GM13976 (cell line): Measurements from ENCODE around the gene NAALADL2.

Source experiments
- DNase-seq: peaks from one replicate; pipeline ENCODE4 v3.0.0; 2012; ENCODE audit warnings: low spot score
- in situ Hi-C: fragments of 300-500 bp; cut with MboI; formaldehyde crosslinking; loops from one replicate; pipeline ENCODE4 v1.12.0; 2022; ENCODE audit warnings: low sequenced_read_pairs, mixed read lengths, inconsistent platforms; ENCODE audit not compliant: unreplicated experiment
- TF ChIP-seq, protein P1 (sequence below): IDR thresholded peaks from 2 replicates; pipeline ENCODE4 v1.5.1; 2012; ENCODE audit warnings: borderline replicate concordance, mild to moderate bottlenecking; ENCODE audit not compliant: insufficient read depth; ENCODE audit errors: extremely low read depth, missing control alignments, control extremely low read depth

Gene NAALADL2

GRCh38 chr3:175007306-175007705 lies 148.2 kb downstream of the NAALADL2 start:
- TF ChIP-seq, protein P1, sequence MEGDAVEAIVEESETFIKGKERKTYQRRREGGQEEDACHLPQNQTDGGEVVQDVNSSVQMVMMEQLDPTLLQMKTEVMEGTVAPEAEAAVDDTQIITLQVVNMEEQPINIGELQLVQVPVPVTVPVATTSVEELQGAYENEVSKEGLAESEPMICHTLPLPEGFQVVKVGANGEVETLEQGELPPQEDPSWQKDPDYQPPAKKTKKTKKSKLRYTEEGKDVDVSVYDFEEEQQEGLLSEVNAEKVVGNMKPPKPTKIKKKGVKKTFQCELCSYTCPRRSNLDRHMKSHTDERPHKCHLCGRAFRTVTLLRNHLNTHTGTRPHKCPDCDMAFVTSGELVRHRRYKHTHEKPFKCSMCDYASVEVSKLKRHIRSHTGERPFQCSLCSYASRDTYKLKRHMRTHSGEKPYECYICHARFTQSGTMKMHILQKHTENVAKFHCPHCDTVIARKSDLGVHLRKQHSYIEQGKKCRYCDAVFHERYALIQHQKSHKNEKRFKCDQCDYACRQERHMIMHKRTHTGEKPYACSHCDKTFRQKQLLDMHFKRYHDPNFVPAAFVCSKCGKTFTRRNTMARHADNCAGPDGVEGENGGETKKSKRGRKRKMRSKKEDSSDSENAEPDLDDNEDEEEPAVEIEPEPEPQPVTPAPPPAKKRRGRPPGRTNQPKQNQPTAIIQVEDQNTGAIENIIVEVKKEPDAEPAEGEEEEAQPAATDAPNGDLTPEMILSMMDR, result no peak
- in situ Hi-C loops, result no loop called here
- DNase-seq, result no peak

GRCh38 chr3:175009295-175009694 lies 150.2 kb downstream of the NAALADL2 start:
- TF ChIP-seq, protein P1, result no peak
- no peak for DNase-seq
- in situ Hi-C loops, result no loop called here

DNA sequence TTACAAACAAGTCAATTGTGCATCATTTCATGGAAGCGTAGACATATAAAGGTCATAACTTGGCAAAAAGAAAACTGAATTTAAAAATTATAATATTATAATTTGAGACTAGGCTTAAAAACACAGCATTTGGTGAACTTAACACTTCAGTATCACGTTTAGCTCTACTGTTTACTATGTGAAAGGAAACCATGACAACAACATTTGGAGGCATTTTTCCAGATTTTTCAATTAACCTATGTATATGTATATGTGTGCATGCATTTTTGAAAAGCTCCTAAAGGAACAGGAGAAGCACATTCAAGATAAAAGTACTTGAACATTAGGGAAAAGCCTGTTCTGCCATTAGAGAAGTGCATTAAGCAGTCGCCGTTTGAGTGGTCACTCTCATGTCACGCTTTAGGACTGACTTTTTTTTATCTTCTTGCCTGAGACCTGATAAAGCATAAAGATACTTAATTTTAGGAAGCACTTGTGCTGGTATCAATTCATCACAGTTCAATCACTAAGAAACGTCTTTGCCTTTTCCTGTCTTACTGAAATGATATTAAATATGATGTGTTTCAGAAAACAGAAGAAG lies 156.0 kb downstream of the NAALADL2 start:
- in situ Hi-C loops, result no loop called here
- no peak for DNase-seq
- TF ChIP-seq, protein P1, result no peak

DNA sequence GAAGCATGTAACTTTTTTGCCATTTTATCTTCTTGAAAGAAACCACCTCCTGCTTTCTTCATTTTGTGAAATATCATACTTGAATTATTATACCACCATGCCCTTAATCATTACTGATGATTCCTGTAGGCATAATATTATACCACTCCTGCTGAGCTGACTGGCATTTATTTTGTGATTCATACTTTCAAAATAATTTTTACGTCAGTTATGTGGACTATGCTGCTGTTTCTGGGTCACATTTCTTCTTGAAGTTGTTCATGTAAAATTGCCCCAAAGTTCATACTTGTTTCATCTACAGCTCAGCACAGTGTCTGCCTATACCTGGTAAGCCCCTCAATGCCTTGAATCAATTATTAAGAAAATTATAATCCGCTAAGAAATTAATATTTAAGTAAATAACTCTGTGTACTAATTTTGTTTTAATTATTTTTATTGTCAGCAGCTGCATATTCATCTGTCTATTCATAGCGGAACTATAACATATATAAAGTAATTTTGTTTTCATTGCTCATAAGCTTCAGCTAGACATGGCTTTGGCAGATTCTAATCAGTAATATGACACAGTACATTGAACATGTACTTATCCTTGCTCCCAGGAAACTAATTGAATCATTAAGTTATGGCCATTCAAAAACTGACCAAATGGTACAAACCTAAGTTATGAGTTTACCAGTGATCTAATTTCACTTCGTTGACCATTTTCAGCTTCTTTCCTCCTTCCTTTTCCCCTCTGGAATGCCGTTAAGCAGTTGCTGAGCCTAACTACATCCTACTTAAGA lies 160.0 kb downstream of the NAALADL2 start:
- TF ChIP-seq, protein P1, result no peak
- DNase-seq, result no peak
- in situ Hi-C loops, result no loop called here

- DNase-seq, result no peak
- TF ChIP-seq, protein P1, result no peak
- in situ Hi-C loops, result no loop called here
Observed at GRCh38 chr3:175020101-175020500, 161.0 kb downstream of the NAALADL2 start.

DNA sequence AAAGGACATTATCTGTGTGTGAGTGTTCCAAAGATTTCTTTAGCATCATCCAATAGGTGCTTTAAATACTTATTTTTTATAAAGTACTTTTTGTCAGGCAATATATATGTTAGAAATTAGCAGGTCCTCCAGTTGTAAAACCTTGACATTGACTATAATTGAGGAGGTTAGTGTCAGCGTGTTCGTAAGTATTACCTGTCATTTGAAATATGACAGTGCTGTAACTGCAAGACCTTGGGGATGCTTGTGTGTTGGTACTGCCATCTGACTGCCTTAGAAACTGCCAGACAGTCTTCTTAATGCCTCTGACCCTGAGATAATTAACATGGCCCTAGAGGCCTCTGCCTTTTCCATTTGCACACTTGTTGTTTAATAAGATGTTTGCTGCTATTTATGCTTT lies 170.7 kb downstream of the NAALADL2 start:
- TF ChIP-seq, protein P1, result no peak
- in situ Hi-C loops, result no loop called here
- no peak for DNase-seq
